HepG2 (cell line): ENCODE measurements around the gene S100A16. TPM values are rescaled to one million over a fixed set of nuclear protein-coding genes. Genes with fewer than 3 reads are reported as not detected.

Experiments used
- KLF15 ChIP-seq: sonication (generic); formaldehyde crosslinking; IDR thresholded peaks from 2 replicates; pipeline ENCODE4 v1.8.1; 2023; ENCODE audit warnings: borderline replicate concordance, mild to moderate bottlenecking, inconsistent platforms, missing genetic modification reagents, mixed read lengths
- NFE2L1 ChIP-seq: sonication (generic); formaldehyde crosslinking; IDR thresholded peaks from 2 replicates; pipeline ENCODE4 v1.4.0; 2020; ENCODE audit warnings: missing genetic modification reagents, mild to moderate bottlenecking, borderline replicate concordance
- NFKBIZ ChIP-seq: IDR thresholded peaks from 2 replicates; pipeline ENCODE4 v1.6.1; 2018; ENCODE audit warnings: missing genetic modification reagents, missing compliant biosample characterization
- NKX3-1 ChIP-seq: sonication (generic); formaldehyde crosslinking; IDR thresholded peaks from 2 replicates; pipeline ENCODE4 v1.5.0; 2020; ENCODE audit warnings: missing genetic modification reagents
- PAWR ChIP-seq: sonication (generic); formaldehyde crosslinking; IDR thresholded peaks from 2 replicates; pipeline ENCODE4 v1.4.0; 2020; ENCODE audit warnings: missing genetic modification reagents, mild to moderate bottlenecking, borderline replicate concordance
- SRF ChIP-seq: IDR thresholded peaks from 2 replicates; pipeline ENCODE4 v1.6.1; 2011; ENCODE audit warnings: mild to moderate bottlenecking, low read depth, low read length, moderate library complexity
- SRSF1 ChIP-seq: fragments of 200-400 bp; formaldehyde crosslinking; optimal IDR thresholded peaks from 2 replicates; pipeline ENCODE3; 2017; ENCODE audit warnings: mild to moderate bottlenecking, low read depth, low read length, moderate library complexity
- SYNCRIP ChIP-seq: fragments of 200-400 bp; formaldehyde crosslinking; IDR thresholded peaks from 2 replicates; pipeline ENCODE4 v1.6.1; 2018; ENCODE audit warnings: mild to moderate bottlenecking, low read depth, low read length; ENCODE audit not compliant: insufficient read depth
- TBX3 ChIP-seq: fragments of 450-650 bp; IDR thresholded peaks from 2 replicates; pipeline ENCODE4 v1.6.1; 2017; ENCODE audit warnings: antibody characterized with exemption, mild to moderate bottlenecking, inconsistent platforms, borderline replicate concordance
- TIGD3 ChIP-seq: sonication (generic); formaldehyde crosslinking; IDR thresholded peaks from 2 replicates; pipeline ENCODE4 v1.5.1; 2020; ENCODE audit warnings: mild to moderate bottlenecking, missing genetic modification reagents, borderline replicate concordance
- ZBTB2 ChIP-seq: sonication (generic); formaldehyde crosslinking; IDR thresholded peaks from 2 replicates; pipeline ENCODE4 v1.8.0; 2022; ENCODE audit warnings: low read depth, missing genetic modification reagents
- polyA plus RNA-seq, 8 experiments: library from polyadenylated mRNA; depleted of rRNA in 3 of 8; stranded (reverse) in 7 of 8; unstranded in 1 of 8; fragments of >200 nt; fragmentation: Illumina TruSeq in 4 of 8; extraction: Trizol in 4 of 8; gene quantifications; 2 replicates each; pipeline versions ENCODE4 v1.2.1 to v1.2.3, GENCODE V29; 2011 to 2016; ENCODE audit warnings: low read depth in 4 of 8, missing spikeins in 1 of 8, mixed read lengths in 1 of 8; ENCODE audit not compliant: insufficient read depth in 1 of 8
- total RNA-seq, 5 experiments: library from RNA; depleted of rRNA; stranded (reverse); fragments of >200 nt; fragmentation: Illumina TruSeq; extraction: Trizol; gene quantifications; 2 replicates each; pipeline ENCODE4 v1.2.3, GENCODE V29; 2016; ENCODE audit warnings: low read depth in 1 of 5
- TF ChIP-seq, protein P1 (sequence below): sonication (generic); formaldehyde crosslinking; IDR thresholded peaks from 2 replicates; pipeline ENCODE4 v1.4.0; 2020; ENCODE audit warnings: missing genetic modification reagents
- TF ChIP-seq, protein P2 (sequence below): sonication (generic); formaldehyde crosslinking; IDR thresholded peaks from 2 replicates; pipeline ENCODE4 v1.5.0; 2020; ENCODE audit warnings: mild to moderate bottlenecking, missing genetic modification reagents
- TF ChIP-seq, protein P3 (sequence below): sonication (generic); formaldehyde crosslinking; IDR thresholded peaks from 2 replicates; pipeline ENCODE4 v1.5.1; 2020; ENCODE audit warnings: mild to moderate bottlenecking, missing genetic modification reagents

The S100A16 gene
- total and polyA plus RNA-seq, 2 of the 13 experiments (the other 11 are each of a cell fraction or from before 2014, with no cell fraction given) = 46.0 to 195 TPM

- TF ChIP-seq, protein P1, sequence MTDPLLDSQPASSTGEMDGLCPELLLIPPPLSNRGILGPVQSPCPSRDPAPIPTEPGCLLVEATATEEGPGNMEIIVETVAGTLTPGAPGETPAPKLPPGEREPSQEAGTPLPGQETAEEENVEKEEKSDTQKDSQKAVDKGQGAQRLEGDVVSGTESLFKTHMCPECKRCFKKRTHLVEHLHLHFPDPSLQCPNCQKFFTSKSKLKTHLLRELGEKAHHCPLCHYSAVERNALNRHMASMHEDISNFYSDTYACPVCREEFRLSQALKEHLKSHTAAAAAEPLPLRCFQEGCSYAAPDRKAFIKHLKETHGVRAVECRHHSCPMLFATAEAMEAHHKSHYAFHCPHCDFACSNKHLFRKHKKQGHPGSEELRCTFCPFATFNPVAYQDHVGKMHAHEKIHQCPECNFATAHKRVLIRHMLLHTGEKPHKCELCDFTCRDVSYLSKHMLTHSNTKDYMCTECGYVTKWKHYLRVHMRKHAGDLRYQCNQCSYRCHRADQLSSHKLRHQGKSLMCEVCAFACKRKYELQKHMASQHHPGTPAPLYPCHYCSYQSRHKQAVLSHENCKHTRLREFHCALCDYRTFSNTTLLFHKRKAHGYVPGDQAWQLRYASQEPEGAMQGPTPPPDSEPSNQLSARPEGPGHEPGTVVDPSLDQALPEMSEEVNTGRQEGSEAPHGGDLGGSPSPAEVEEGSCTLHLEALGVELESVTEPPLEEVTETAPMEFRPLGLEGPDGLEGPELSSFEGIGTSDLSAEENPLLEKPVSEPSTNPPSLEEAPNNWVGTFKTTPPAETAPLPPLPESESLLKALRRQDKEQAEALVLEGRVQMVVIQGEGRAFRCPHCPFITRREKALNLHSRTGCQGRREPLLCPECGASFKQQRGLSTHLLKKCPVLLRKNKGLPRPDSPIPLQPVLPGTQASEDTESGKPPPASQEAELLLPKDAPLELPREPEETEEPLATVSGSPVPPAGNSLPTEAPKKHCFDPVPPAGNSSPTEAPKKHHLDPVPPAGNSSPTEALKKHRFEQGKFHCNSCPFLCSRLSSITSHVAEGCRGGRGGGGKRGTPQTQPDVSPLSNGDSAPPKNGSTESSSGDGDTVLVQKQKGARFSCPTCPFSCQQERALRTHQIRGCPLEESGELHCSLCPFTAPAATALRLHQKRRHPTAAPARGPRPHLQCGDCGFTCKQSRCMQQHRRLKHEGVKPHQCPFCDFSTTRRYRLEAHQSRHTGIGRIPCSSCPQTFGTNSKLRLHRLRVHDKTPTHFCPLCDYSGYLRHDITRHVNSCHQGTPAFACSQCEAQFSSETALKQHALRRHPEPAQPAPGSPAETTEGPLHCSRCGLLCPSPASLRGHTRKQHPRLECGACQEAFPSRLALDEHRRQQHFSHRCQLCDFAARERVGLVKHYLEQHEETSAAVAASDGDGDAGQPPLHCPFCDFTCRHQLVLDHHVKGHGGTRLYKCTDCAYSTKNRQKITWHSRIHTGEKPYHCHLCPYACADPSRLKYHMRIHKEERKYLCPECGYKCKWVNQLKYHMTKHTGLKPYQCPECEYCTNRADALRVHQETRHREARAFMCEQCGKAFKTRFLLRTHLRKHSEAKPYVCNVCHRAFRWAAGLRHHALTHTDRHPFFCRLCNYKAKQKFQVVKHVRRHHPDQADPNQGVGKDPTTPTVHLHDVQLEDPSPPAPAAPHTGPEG (CRISPR knock-in tag) = 0 out of 2 replicates have a peak, but pooled peaks have one; percentile 3
- TF ChIP-seq NKX3-1 (no peak), TIGD3 (no peak), SRF (no peak), NFE2L1 (CRISPR knock-in tag) (no peak), TBX3 (no peak), PAWR (CRISPR knock-in tag) (no peak), ZBTB2 (CRISPR knock-in tag) (no peak), NFKBIZ (no peak), SYNCRIP (no peak), KLF15 (CRISPR knock-in tag) (no peak), SRSF1 (no peak)
- TF ChIP-seq, protein P2, sequence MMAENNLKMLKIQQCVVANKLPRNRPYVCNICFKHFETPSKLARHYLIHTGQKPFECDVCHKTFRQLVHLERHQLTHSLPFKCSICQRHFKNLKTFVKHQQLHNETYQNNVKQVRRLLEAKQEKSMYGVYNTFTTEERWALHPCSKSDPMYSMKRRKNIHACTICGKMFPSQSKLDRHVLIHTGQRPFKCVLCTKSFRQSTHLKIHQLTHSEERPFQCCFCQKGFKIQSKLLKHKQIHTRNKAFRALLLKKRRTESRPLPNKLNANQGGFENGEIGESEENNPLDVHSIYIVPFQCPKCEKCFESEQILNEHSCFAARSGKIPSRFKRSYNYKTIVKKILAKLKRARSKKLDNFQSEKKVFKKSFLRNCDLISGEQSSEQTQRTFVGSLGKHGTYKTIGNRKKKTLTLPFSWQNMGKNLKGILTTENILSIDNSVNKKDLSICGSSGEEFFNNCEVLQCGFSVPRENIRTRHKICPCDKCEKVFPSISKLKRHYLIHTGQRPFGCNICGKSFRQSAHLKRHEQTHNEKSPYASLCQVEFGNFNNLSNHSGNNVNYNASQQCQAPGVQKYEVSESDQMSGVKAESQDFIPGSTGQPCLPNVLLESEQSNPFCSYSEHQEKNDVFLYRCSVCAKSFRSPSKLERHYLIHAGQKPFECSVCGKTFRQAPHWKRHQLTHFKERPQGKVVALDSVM = no peak
- TF ChIP-seq, protein P3, sequence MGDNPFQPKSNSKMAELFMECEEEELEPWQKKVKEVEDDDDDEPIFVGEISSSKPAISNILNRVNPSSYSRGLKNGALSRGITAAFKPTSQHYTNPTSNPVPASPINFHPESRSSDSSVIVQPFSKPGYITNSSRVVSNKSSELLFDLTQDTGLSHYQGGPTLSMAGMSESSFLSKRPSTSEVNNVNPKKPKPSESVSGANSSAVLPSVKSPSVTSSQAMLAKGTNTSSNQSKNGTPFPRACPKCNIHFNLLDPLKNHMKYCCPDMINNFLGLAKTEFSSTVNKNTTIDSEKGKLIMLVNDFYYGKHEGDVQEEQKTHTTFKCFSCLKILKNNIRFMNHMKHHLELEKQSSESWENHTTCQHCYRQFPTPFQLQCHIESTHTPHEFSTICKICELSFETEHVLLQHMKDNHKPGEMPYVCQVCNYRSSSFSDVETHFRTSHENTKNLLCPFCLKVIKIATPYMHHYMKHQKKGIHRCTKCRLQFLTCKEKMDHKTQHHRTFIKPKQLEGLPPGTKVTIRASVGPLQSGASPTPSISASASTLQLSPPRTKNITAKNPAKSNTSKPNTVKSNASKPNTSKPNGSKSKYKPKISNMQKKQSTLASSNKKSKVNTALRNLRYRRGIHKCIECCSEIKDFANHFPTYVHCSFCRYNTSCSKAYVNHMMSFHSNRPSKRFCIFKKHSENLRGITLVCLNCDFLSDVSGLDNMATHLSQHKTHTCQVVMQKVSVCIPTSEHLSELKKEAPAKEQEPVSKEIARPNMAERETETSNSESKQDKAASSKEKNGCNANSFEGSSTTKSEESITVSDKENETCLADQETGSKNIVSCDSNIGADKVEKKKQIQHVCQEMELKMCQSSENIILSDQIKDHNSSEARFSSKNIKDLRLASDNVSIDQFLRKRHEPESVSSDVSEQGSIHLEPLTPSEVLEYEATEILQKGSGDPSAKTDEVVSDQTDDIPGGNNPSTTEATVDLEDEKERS = no peak
Observed at GRCh38 chr1:153626904-153627714, 14.2 kb upstream of the S100A16 start, which contains the start of gene S100A13 (continued).
